ENCODE data around the gene NOC2L.

DNA sequence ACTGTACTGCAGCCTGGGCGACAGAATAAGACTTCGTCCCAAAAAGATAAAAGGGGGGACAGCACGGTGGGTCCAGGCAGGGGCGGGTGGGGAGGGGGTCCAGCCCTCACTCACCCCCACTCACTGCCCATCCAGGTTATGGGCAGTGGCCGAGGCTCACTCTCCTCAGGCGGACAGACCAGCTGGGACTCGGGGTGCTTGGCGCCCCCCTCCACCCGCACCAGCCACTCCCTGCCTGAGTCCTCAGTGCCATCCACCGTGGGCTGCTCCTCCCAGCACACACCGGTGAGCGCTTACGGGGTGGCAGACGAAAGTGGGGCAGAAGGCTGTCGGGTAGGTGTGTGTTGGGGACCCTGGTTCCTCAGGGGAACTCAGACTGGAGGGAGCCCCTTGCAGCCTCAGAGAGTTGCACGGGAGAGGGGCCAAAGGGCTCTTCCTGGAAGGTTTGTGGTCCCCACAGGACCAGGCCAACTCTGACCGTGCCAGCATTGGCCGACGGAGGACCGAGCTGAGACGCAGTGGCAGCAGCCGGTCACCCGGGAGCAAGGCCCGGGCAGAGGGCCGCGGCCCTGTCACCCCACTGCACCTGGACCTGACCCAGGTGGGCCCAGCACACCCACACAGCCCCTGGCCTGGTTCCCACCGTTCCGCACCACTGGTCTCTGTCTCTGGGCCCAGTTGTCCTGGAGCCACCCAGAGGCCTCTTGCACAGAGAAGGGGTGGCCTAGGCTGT lies 13.8 kb upstream of the NOC2L start:
- TF ChIP-seq, protein P1, sequence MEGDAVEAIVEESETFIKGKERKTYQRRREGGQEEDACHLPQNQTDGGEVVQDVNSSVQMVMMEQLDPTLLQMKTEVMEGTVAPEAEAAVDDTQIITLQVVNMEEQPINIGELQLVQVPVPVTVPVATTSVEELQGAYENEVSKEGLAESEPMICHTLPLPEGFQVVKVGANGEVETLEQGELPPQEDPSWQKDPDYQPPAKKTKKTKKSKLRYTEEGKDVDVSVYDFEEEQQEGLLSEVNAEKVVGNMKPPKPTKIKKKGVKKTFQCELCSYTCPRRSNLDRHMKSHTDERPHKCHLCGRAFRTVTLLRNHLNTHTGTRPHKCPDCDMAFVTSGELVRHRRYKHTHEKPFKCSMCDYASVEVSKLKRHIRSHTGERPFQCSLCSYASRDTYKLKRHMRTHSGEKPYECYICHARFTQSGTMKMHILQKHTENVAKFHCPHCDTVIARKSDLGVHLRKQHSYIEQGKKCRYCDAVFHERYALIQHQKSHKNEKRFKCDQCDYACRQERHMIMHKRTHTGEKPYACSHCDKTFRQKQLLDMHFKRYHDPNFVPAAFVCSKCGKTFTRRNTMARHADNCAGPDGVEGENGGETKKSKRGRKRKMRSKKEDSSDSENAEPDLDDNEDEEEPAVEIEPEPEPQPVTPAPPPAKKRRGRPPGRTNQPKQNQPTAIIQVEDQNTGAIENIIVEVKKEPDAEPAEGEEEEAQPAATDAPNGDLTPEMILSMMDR (IDR thresholded peaks at IDR 0.05; ENCODE audit: low read length) = no peak
- no peak for TF ChIP-seq EZH2 (IDR thresholded peaks at IDR 0.05; ENCODE audit: borderline replicate concordance, low read length)

Data from OCI-LY1 (cell line).